ENCODE results near the gene SPRY4. TPM values are rescaled to one million over a fixed set of nuclear protein-coding genes. Genes with fewer than 3 reads are reported as not detected.

Gene SPRY4
- total RNA-seq, 1 donor from 2014 or later = 3.1 TPM

Other genes starting within 250 kb of the SPRY4 start
- gene NDFIP1, start 216.2 kb downstream of the SPRY4 start, total RNA-seq (ENCODE audit: insufficient read depth, low replicate concordance) = 114 TPM

Data from umbilical cord (tissue), 1 donor.